SU-DHL-6 (cell line): ENCODE data around the gene SDK1.

Experiments
- CTCF ChIP-seq: fragments of 200-600 bp; sonication (generic); IDR thresholded peaks from one replicate; pipeline ENCODE4 v1.5.1; 2017; ENCODE audit warnings: antibody characterized with exemption, mild to moderate bottlenecking, low read length, moderate library complexity; ENCODE audit not compliant: insufficient read depth, poor library complexity, severe bottlenecking
- EZH2phosphoT487 ChIP-seq: fragments of 200-600 bp; sonication (generic), shearing (Covaris generic); conservative IDR thresholded peaks from 2 replicates; pipeline ENCODE4 v1.6.1; 2018; ENCODE audit warnings: mild to moderate bottlenecking, antibody characterized with exemption, low read length, moderate library complexity, mixed read lengths

GRCh38 chr7:4269746-4270145, 968.7 kb downstream of the SDK1 start:
- TF ChIP-seq CTCF (no peak), EZH2phosphoT487 (no peak)
